ENCODE data around the gene LIF.

GRCh38 chr22:30222321-30222720 is 24.2 kb downstream of the LIF start:
- TF ChIP-seq CTCF (IDR thresholded peaks at IDR 0.05; ENCODE audit: insufficient read depth, low read length, poor library complexity, severe bottlenecking), result no peak
- TF ChIP-seq EZH2phosphoT487 (conservative IDR thresholded peaks at IDR 0.05; ENCODE audit: low read length), result no peak
